H1 (cell line): ENCODE results near the gene BPIFB2. TPM values are rescaled to one million over a fixed set of nuclear protein-coding genes. Genes with fewer than 3 reads are reported as not detected.

ENCODE experiments used
- CTCF ChIA-PET: fragments of 300-600 bp; sonication (Branson Sonifier 250); formaldehyde crosslinking; loops from one replicate; lab custom pipeline; 2021; ENCODE audit not compliant: partially characterized antibody; lab: Charles Lee
- POLR2A ChIA-PET: fragments of 300-600 bp; sonication (Branson Sonifier 250); formaldehyde crosslinking; loops from one replicate; lab custom pipeline; 2021; ENCODE audit warnings: inconsistent platforms; ENCODE audit not compliant: partially characterized antibody; lab: Charles Lee
- DNase-seq, 2 experiments: peaks; one replicate each; pipeline versions ENCODE4 v3.0.0 to v3.0.0-alpha.2; 2010 to 2022; ENCODE audit warnings: low spot score in 2 of 2, low read depth in 1 of 2, mixed read lengths in 1 of 2
- FAIRE-seq: peaks from 2 replicates; lab custom pipeline; 2011; peaks lifted over from hg19 to GRCh38; lab: Jason Lieb, UNC
- H2AFZ ChIP-seq: 2 replicates; pipeline ENCODE4 v1.8.1; 2012; ENCODE audit warnings: low read length, inconsistent platforms
- H2AK5ac ChIP-seq: 2 replicates; pipeline ENCODE4 v1.6.1; 2013; ENCODE audit warnings: low read depth, low read length
- H2BK120ac ChIP-seq: replicated peaks from 2 replicates; pipeline ENCODE3; 2013; ENCODE audit warnings: low read depth, low read length, inconsistent platforms
- H2BK12ac ChIP-seq: 2 replicates; pipeline ENCODE4 v1.6.1; 2013; ENCODE audit warnings: low read depth, low read length
- H2BK15ac ChIP-seq: 2 replicates; pipeline ENCODE4 v1.6.1; 2013; ENCODE audit warnings: low read length
- H2BK20ac ChIP-seq: 2 replicates; pipeline ENCODE4 v1.6.1; 2013; ENCODE audit warnings: low read length
- H2BK5ac ChIP-seq: 2 replicates; pipeline ENCODE4 v1.6.1; 2013; ENCODE audit warnings: low read depth, low read length
- H3K14ac ChIP-seq: 2 replicates; pipeline ENCODE4 v1.6.1; 2013; ENCODE audit warnings: inconsistent platforms; ENCODE audit not compliant: insufficient read length
- H3K18ac ChIP-seq: 2 replicates; pipeline ENCODE4 v1.6.1; 2013; ENCODE audit warnings: low read length; ENCODE audit errors: extremely low read depth
- H3K23ac ChIP-seq: 2 replicates; pipeline ENCODE4 v1.6.1; 2013; ENCODE audit warnings: inconsistent platforms; ENCODE audit not compliant: insufficient read length
- H3K23me2 ChIP-seq: 2 replicates; pipeline ENCODE4 v1.6.1; 2013; ENCODE audit warnings: low read depth, low read length
- H3K27ac ChIP-seq: 2 replicates; pipeline ENCODE4 v1.6.1; 2011; ENCODE audit warnings: low read depth, low read length, inconsistent platforms
- H3K27me3 ChIP-seq, 4 experiments: replicated peaks in 1 of 4; 1 replicate in 1 of 4; 2 replicates in 3 of 4; pipeline versions ENCODE4 v1.6.1 to v1.8.1; 2011 to 2013; ENCODE audit warnings: low read length in 3 of 4, mild to moderate bottlenecking in 3 of 4, inconsistent platforms in 2 of 4, mixed read lengths in 2 of 4, moderate library complexity in 1 of 4; ENCODE audit not compliant: control insufficient read depth in 3 of 4, insufficient read depth in 3 of 4; ENCODE audit errors: extremely low read depth in 1 of 4
- H3K36me3 ChIP-seq, 4 experiments: 2 replicates each; pipeline versions ENCODE4 v1.6.1 to v1.8.1; 2011 to 2013; ENCODE audit warnings: mild to moderate bottlenecking in 4 of 4, low read length in 3 of 4, moderate library complexity in 2 of 4, control low read depth in 1 of 4, inconsistent platforms in 1 of 4; ENCODE audit not compliant: insufficient read depth in 4 of 4, control insufficient read depth in 2 of 4
- H3K4ac ChIP-seq: replicated peaks from 2 replicates; pipeline ENCODE3; 2013; ENCODE audit warnings: low read length, low read depth, mixed read lengths, inconsistent platforms; ENCODE audit not compliant: insufficient read length
- H3K4me1 ChIP-seq, 4 experiments: replicated peaks in 1 of 4; 1 replicate in 1 of 4; 2 replicates in 3 of 4; pipeline versions ENCODE4 v1.6.1 to v1.8.1; 2011 to 2013; ENCODE audit warnings: low read length in 3 of 4, inconsistent platforms in 2 of 4, mixed read lengths in 1 of 4; ENCODE audit not compliant: insufficient read depth in 4 of 4, control insufficient read depth in 3 of 4
- H3K4me2 ChIP-seq, 2 experiments: 2 replicates each; pipeline versions ENCODE4 v1.6.1 to v1.8.1; 2011 to 2013; ENCODE audit warnings: low read depth in 2 of 2, low read length in 2 of 2, control low read depth in 1 of 2, inconsistent platforms in 1 of 2, mild to moderate bottlenecking in 1 of 2; ENCODE audit not compliant: insufficient read depth in 1 of 2
- H3K4me3 ChIP-seq, 4 experiments: fragments of 200-600, 300-600 bp in 1 of 4; sonication (generic), shearing (Covaris generic), sonication (Bioruptor Twin) in 1 of 4; 2 replicates each; pipeline versions ENCODE4 v1.5.1 to v1.8.1; 2011 to 2016; ENCODE audit warnings: low read length in 4 of 4, low read depth in 3 of 4, control low read depth in 2 of 4, inconsistent platforms in 2 of 4, mild to moderate bottlenecking in 2 of 4, mixed read lengths in 1 of 4, moderate library complexity in 1 of 4; ENCODE audit not compliant: insufficient read depth in 2 of 4; ENCODE audit errors: extremely low read depth in 1 of 4
- H3K56ac ChIP-seq: replicated peaks from 2 replicates; pipeline ENCODE3; 2013; ENCODE audit warnings: low read depth, mild to moderate bottlenecking, mixed read lengths, low read length, inconsistent platforms; ENCODE audit not compliant: insufficient read length
- H3K79me1 ChIP-seq: 2 replicates; pipeline ENCODE4 v1.6.1; 2013; ENCODE audit warnings: low read depth, low read length, control low read depth
- H3K79me2 ChIP-seq, 2 experiments: 2 replicates each; pipeline versions ENCODE4 v1.6.1 to v1.8.1; 2012 to 2013; ENCODE audit warnings: low read length in 2 of 2, mild to moderate bottlenecking in 2 of 2, inconsistent platforms in 1 of 2; ENCODE audit not compliant: insufficient read depth in 2 of 2, control insufficient read depth in 1 of 2
- H3K9ac ChIP-seq, 4 experiments: replicated peaks in 1 of 4; 1 replicate in 1 of 4; 2 replicates in 3 of 4; pipeline versions ENCODE4 v1.6.1 to v1.8.1; 2011 to 2013; ENCODE audit warnings: low read depth in 3 of 4, low read length in 3 of 4, control low read depth in 2 of 4, mild to moderate bottlenecking in 2 of 4, moderate library complexity in 2 of 4, inconsistent platforms in 1 of 4; ENCODE audit errors: extremely low read depth in 1 of 4
- H3K9me3 ChIP-seq, 2 experiments: 2 replicates each; pipeline versions ENCODE4 v1.6.1 to v1.8.1; 2012 to 2013; ENCODE audit warnings: mild to moderate bottlenecking in 2 of 2, moderate library complexity in 2 of 2, control low read depth in 1 of 2, inconsistent platforms in 1 of 2, low read depth in 1 of 2, low read length in 1 of 2, mixed read lengths in 1 of 2; ENCODE audit not compliant: insufficient read depth in 2 of 2
- H4K20me1 ChIP-seq, 2 experiments: replicated peaks in 1 of 2; 2 replicates each; pipeline versions ENCODE3 to v1.8.1; 2011 to 2013; ENCODE audit warnings: inconsistent platforms in 2 of 2, low read length in 2 of 2, mild to moderate bottlenecking in 1 of 2; ENCODE audit not compliant: insufficient read depth in 2 of 2, control insufficient read depth in 1 of 2
- H4K5ac ChIP-seq: 2 replicates; pipeline ENCODE4 v1.6.1; 2013; ENCODE audit warnings: low read length, low read depth, mixed read lengths, inconsistent platforms; ENCODE audit not compliant: insufficient read length
- H4K8ac ChIP-seq: 2 replicates; pipeline ENCODE4 v1.8.0; 2013; ENCODE audit warnings: mild to moderate bottlenecking, moderate library complexity, low read length, inconsistent platforms; ENCODE audit not compliant: insufficient read depth; ENCODE audit errors: extremely low read depth
- H4K91ac ChIP-seq: replicated peaks from 2 replicates; pipeline ENCODE3; 2013; ENCODE audit warnings: low read length, mixed read lengths, inconsistent platforms; ENCODE audit not compliant: insufficient read length
- CHD2 ChIP-seq: IDR thresholded peaks from 2 replicates; pipeline ENCODE4 v1.6.1; 2012; ENCODE audit warnings: low read length, improper control_type of control experiment
- POU5F1 ChIP-seq: IDR thresholded peaks from 2 replicates; pipeline ENCODE4 v1.6.1; 2011; ENCODE audit warnings: low read depth, mild to moderate bottlenecking, low read length, moderate library complexity
- RAD21 ChIP-seq, 2 experiments: IDR thresholded peaks in 1 of 2; conservative IDR thresholded peaks in 1 of 2; 2 replicates each; pipeline ENCODE4 v1.6.1; 2011; ENCODE audit warnings: low read depth in 2 of 2, low read length in 2 of 2, improper control_type of control experiment in 1 of 2, inconsistent platforms in 1 of 2, mild to moderate bottlenecking in 1 of 2, moderate library complexity in 1 of 2
- RBBP5 ChIP-seq: IDR thresholded peaks from 2 replicates; pipeline ENCODE4 v1.7.1; 2012; ENCODE audit warnings: low read depth, mild to moderate bottlenecking, inconsistent platforms, low read length, moderate library complexity, borderline replicate concordance
- RFX5 ChIP-seq: IDR thresholded peaks from 2 replicates; pipeline ENCODE4 v1.6.1; 2011; ENCODE audit warnings: low read depth, low read length, improper control_type of control experiment, borderline replicate concordance
- SAP30 ChIP-seq: fragments of 300-600 bp; sonication (generic); IDR thresholded peaks from 2 replicates; pipeline ENCODE4 v1.7.1; 2012; ENCODE audit warnings: low read length, moderate library complexity, mild to moderate bottlenecking, inconsistent platforms; ENCODE audit not compliant: insufficient read depth, insufficient replicate concordance
- SIN3A ChIP-seq, 2 experiments: IDR thresholded peaks in 1 of 2; conservative IDR thresholded peaks in 1 of 2; 2 replicates each; pipeline ENCODE4 v1.6.1; 2011 to 2012; ENCODE audit warnings: low read length in 2 of 2, improper control_type of control experiment in 1 of 2, low read depth in 1 of 2, mild to moderate bottlenecking in 1 of 2
- SP4 ChIP-seq: IDR thresholded peaks from 2 replicates; pipeline ENCODE4 v1.6.1; 2012; ENCODE audit warnings: low read length, inconsistent platforms
- TAF7 ChIP-seq: optimal IDR thresholded peaks from 2 replicates; pipeline ENCODE3; 2011; ENCODE audit warnings: low read depth, mild to moderate bottlenecking, inconsistent platforms, low read length, moderate library complexity, borderline replicate concordance
- TEAD4 ChIP-seq: IDR thresholded peaks from 2 replicates; pipeline ENCODE4 v1.6.1; 2012; ENCODE audit warnings: low read depth, low read length, inconsistent platforms, mixed read lengths
- YY1 ChIP-seq: IDR thresholded peaks from 2 replicates; pipeline ENCODE4 v1.6.1; 2011; ENCODE audit warnings: low read depth, mild to moderate bottlenecking, low read length
- WGBS, 2 experiments: shearing (Covaris generic) in 1 of 2; methylation state at CpG; one replicate each; pipeline versions ENCODE4 v1.1.6 to v1.1.7; 2013 to 2015; ENCODE audit warnings: low lambda C conversion rate in 2 of 2, mixed read lengths in 2 of 2, inconsistent platforms in 1 of 2, low coverage in 1 of 2, missing lambda C conversion rate in 1 of 2; ENCODE audit not compliant: insufficient replicate concordance in 2 of 2, insufficient coverage in 1 of 2, insufficient read length in 1 of 2; ENCODE audit errors: extremely low coverage in 1 of 2, missing lambda C conversion rate in 1 of 2; 5-methylcytosine and 5-hydroxymethylcytosine counted together
- polyA plus RNA-seq, 7 experiments: library from polyadenylated mRNA; depleted of rRNA in 3 of 7; stranded (reverse) in 5 of 7; unstranded in 2 of 7; fragments of >200 nt in 5 of 7; fragments of 200-250 nt in 2 of 7; gene quantifications; 1 replicate in 5 of 7; 2 replicates in 1 of 7; 4 replicates in 1 of 7; pipeline versions ENCODE4 v1.2.1 to v1.2.3, GENCODE V29; 2011 to 2013; ENCODE audit warnings: missing spikeins in 2 of 7, mixed read lengths in 2 of 7
- total RNA-seq: library from RNA; stranded (reverse); fragmentation: NEBNext Ultra II Directional; extraction: Animal tissue kit (Norgen Biotek cat#: 25700); gene quantifications from 2 replicates; pipeline ENCODE4 v1.2.1, GENCODE V29; 2021

Gene BPIFB2
- total and polyA plus RNA-seq, 2 of the 8 experiments (the other 6 are each of a cell fraction or from before 2014, with no cell fraction given), result not detected

DNA sequence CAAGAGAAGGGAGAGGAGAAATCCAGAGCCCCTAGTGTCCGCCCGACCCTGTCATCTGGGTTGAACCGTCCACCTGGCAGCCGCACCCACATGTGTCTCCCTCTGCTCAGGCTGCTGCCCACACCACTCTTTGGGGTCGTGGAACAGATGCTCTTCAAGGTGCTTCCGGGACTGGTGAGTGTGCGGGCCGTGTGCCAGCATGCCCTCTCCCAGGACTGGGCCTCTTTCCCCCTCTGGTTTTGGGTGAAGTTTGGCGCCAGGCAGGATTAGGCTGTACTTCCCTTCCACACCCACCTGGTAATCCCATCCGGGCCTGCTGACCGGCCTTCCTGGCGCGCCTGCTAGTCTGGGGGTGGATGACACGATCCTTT, 54.1 kb downstream of the BPIFB2 start:
- H2BK120ac ChIP-seq, result no peak overlapping the region
- H3K23ac ChIP-seq, result no peak overlapping the region
- no peaks in the 10 kb centered on the region for H3K23me2 ChIP-seq
- CTCF ChIA-PET, result interaction anchor here (1.0 kb wide), 1 partner anchor 27 kb away, joined by 3 read pairs; no protein-coding TSS in a partner anchor
- no peak overlapping the region for H2BK20ac ChIP-seq
- no peaks in the 10 kb centered on the region for H3K36me3 ChIP-seq
- H3K4me1 ChIP-seq, result no peaks in the 10 kb centered on the region
- no peak overlapping the region for H3K4me2 ChIP-seq
- no peaks in the 10 kb centered on the region for H3K79me1 ChIP-seq
- H2AFZ ChIP-seq, result no peak overlapping the region
- H2BK5ac ChIP-seq, result 0 out of 2 replicates have a peak overlapping the region, but pooled peaks have one; percentile 8
- WGBS, 2 experiments, result 90% methylated on average over 10 of the region's 14 CpGs; no CpG with 5 or more reads in 1 of the 2 experiments
- no peak for DNase-seq
- H3K56ac ChIP-seq, result no peak overlapping the region
- POLR2A ChIA-PET, result no interaction called here
- H4K20me1 ChIP-seq, result no peaks in the 10 kb centered on the region
- H3K4ac ChIP-seq, result no peak overlapping the region
- no peak overlapping the region for H4K91ac ChIP-seq
- no peak overlapping the region for H3K27ac ChIP-seq
- no peak overlapping the region for H3K14ac ChIP-seq
- no peak overlapping the region for H3K4me3 ChIP-seq
- no peak overlapping the region for H2BK15ac ChIP-seq
- no peak overlapping the region for H4K8ac ChIP-seq
- no peaks in the 10 kb centered on the region for H3K27me3 ChIP-seq
- no peak overlapping the region for H4K5ac ChIP-seq
- no peak overlapping the region for H2AK5ac ChIP-seq
- H3K18ac ChIP-seq, result no peak overlapping the region
- H3K79me2 ChIP-seq, result no peaks in the 10 kb centered on the region
- no peaks in the 10 kb centered on the region for H3K9me3 ChIP-seq
- FAIRE-seq, result no peak
- H3K9ac ChIP-seq, result no peak overlapping the region
- no peak overlapping the region for H2BK12ac ChIP-seq
- no peak for TF ChIP-seq SAP30
- TF ChIP-seq SIN3A (conservative IDR thresholded peaks at IDR 0.05 in 1 of 2, IDR thresholded peaks at IDR 0.05 in 1 of 2; ENCODE audit: low read depth in 1 of 2, low read length in 2 of 2), result no peak
- no peak for TF ChIP-seq CHD2
- no peak for TF ChIP-seq TAF7
- no peak for TF ChIP-seq YY1
- TF ChIP-seq TEAD4, result no peak
- TF ChIP-seq RAD21 (IDR thresholded peaks at IDR 0.05 in 1 of 2, conservative IDR thresholded peaks at IDR 0.05 in 1 of 2; ENCODE audit: low read depth in 2 of 2, low read length in 2 of 2), result no peak
- TF ChIP-seq POU5F1, result no peak
- no peak for TF ChIP-seq RBBP5
- TF ChIP-seq RFX5, result no peak
- no peak for TF ChIP-seq SP4
